DND-41 (cell line): ENCODE data around the gene PIM2.

ENCODE experiments used
- ATAC-seq: fragments of 200-7000 bp; cut with Tn5 transposase; 3 replicates; pipeline ENCODE4 v1.9.1; 2021; ENCODE audit warnings: low read depth; ENCODE audit not compliant: insufficient read depth
- DNase-seq: peaks from one replicate; pipeline ENCODE4 v3.0.0-alpha.2; 2020
- H2AFZ ChIP-seq: 2 replicates; pipeline ENCODE4 v1.6.0; 2012; ENCODE audit warnings: low read depth, low read length
- H3K27ac ChIP-seq: 2 replicates; pipeline ENCODE4 v1.5.1; 2012; ENCODE audit warnings: low read length, inconsistent platforms
- H3K27me3 ChIP-seq: fragments of 200-600 bp; sonication (generic); 2 replicates; pipeline ENCODE4 v1.6.0; 2012; ENCODE audit warnings: low read length, mild to moderate bottlenecking, inconsistent platforms; ENCODE audit not compliant: insufficient read depth, poor library complexity
- H3K36me3 ChIP-seq: 2 replicates; pipeline ENCODE4 v1.5.1; 2012; ENCODE audit warnings: low read length, inconsistent platforms; ENCODE audit not compliant: insufficient read depth
- H3K4me1 ChIP-seq: 2 replicates; pipeline ENCODE4 v1.5.1; 2012; ENCODE audit warnings: mild to moderate bottlenecking, low read length; ENCODE audit not compliant: insufficient read depth
- H3K4me2 ChIP-seq: 2 replicates; pipeline ENCODE4 v1.6.0; 2012; ENCODE audit warnings: mild to moderate bottlenecking, moderate library complexity, low read length, inconsistent platforms; ENCODE audit not compliant: insufficient read depth
- H3K4me3 ChIP-seq, 2 experiments: fragments of 200-600 bp in 1 of 2; shearing (Covaris generic) in 1 of 2; 2 replicates each; pipeline ENCODE4 v1.5.1; 2012 to 2016; ENCODE audit warnings: inconsistent platforms in 2 of 2, low read length in 2 of 2, mild to moderate bottlenecking in 2 of 2, low read depth in 1 of 2, moderate library complexity in 1 of 2
- H3K79me2 ChIP-seq: 2 replicates; pipeline ENCODE4 v1.6.0; 2012; ENCODE audit warnings: low read length, inconsistent platforms; ENCODE audit not compliant: insufficient read depth
- H3K9ac ChIP-seq: 2 replicates; pipeline ENCODE4 v1.6.0; 2012; ENCODE audit warnings: low read depth, mild to moderate bottlenecking, inconsistent platforms, low read length, moderate library complexity
- H3K9me3 ChIP-seq: 2 replicates; pipeline ENCODE4 v1.5.1; 2012; ENCODE audit warnings: low read length, moderate library complexity, mild to moderate bottlenecking, inconsistent platforms; ENCODE audit not compliant: insufficient read depth, severe bottlenecking
- H4K20me1 ChIP-seq: 2 replicates; pipeline ENCODE4 v1.6.0; 2012; ENCODE audit warnings: low read length; ENCODE audit not compliant: insufficient read depth
- CTCF ChIP-seq: IDR thresholded peaks from 2 replicates; pipeline ENCODE4 v1.5.1; 2012; ENCODE audit warnings: borderline replicate concordance, low read length, moderate library complexity, mild to moderate bottlenecking; ENCODE audit not compliant: poor library complexity, severe bottlenecking; ENCODE audit errors: extremely low read depth
- EZH2 ChIP-seq: IDR thresholded peaks from 3 replicates; pipeline ENCODE4 v1.6.1; 2012; ENCODE audit warnings: borderline replicate concordance, low read depth, mild to moderate bottlenecking, moderate library complexity, low read length, inconsistent platforms; ENCODE audit not compliant: severe bottlenecking

Gene PIM2

GRCh38 chrX:48905090-48905790 lies 13.6 kb downstream of the PIM2 start:
- no peak overlapping the region for H3K4me3 ChIP-seq
- peaks cover 54% of the 10 kb centered on the region for H3K36me3 ChIP-seq
- no peak for TF ChIP-seq CTCF
- no peak for TF ChIP-seq EZH2
- no peaks in the 10 kb centered on the region for H3K9me3 ChIP-seq
- DNase-seq = no peak
- H3K27ac ChIP-seq = no peak overlapping the region
- H3K4me1 ChIP-seq = peaks cover 7% of the 10 kb centered on the region
- H3K79me2 ChIP-seq = peaks cover 10% of the 10 kb centered on the region
- H2AFZ ChIP-seq = no peak overlapping the region
- H3K27me3 ChIP-seq = no peaks in the 10 kb centered on the region
- ATAC-seq = no peak
- H4K20me1 ChIP-seq = no peaks in the 10 kb centered on the region
- no peak overlapping the region for H3K9ac ChIP-seq
- H3K4me2 ChIP-seq = no peak overlapping the region

- TF ChIP-seq CTCF = no peak
- Histone ChIP-seq H2AFZ (no peak overlapping the region), H3K4me3 (no peak overlapping the region), H3K4me2 (no peak overlapping the region), H3K36me3 (peaks cover 53% of the 10 kb centered on the region), H3K27me3 (no peaks in the 10 kb centered on the region), H3K9me3 (no peaks in the 10 kb centered on the region), H3K79me2 (peaks cover 8% of the 10 kb centered on the region; the same call in 1 of the 2 replicates), H4K20me1 (0 out of 2 replicates have a peak, but pooled peaks cover 2% of the 10 kb centered on the region), H3K27ac (no peak overlapping the region), H3K4me1 (peaks cover 3% of the 10 kb centered on the region), H3K9ac (no peak overlapping the region)
- no peak for DNase-seq
- no peak for ATAC-seq
Measured at GRCh38 chrX:48904626-48905025, 14.2 kb downstream of the PIM2 start.

- no peak for TF ChIP-seq CTCF
- no peak for TF ChIP-seq EZH2
- Histone ChIP-seq H4K20me1 (0 out of 2 replicates have a peak, but pooled peaks cover 6% of the 10 kb centered on the region), H3K79me2 (peaks cover 11% of the 10 kb centered on the region), H2AFZ (no peak overlapping the region), H3K9ac (no peak overlapping the region), H3K9me3 (no peaks in the 10 kb centered on the region), H3K27ac (no peak overlapping the region), H3K27me3 (no peaks in the 10 kb centered on the region), H3K36me3 (peaks cover 56% of the 10 kb centered on the region), H3K4me3 (no peak overlapping the region), H3K4me2 (no peak overlapping the region), H3K4me1 (peaks cover 7% of the 10 kb centered on the region)
- ATAC-seq (no peak), DNase-seq (no peak)
Measured at GRCh38 chrX:48904180-48904579, 14.6 kb downstream of the PIM2 start.
